Psoas muscle (tissue), 8 donors: Measurements from ENCODE around the gene SPDYC. TPM values are rescaled to one million over a fixed set of nuclear protein-coding genes. Genes with fewer than 3 reads are reported as not detected.
"Not testable (repeated sequence)": the region's sequence is repeated elsewhere in the genome, so short reads cannot be mapped to it uniquely, and the experiment has no call there.

Source experiments
- ATAC-seq, 4 donors: fragments of 200-7000 bp; cut with Tn5 transposase; one replicate each; pipeline ENCODE4 v1.9.1; 2020; ENCODE audit warnings: moderate library complexity in 3 of 4, mild to moderate bottlenecking in 2 of 4
- DNase-seq, 2 donors: peaks; one replicate each; pipeline ENCODE4 v3.0.0-alpha.2; 2020
- H3K27ac ChIP-seq: fragments of 200-600 bp; one replicate; pipeline ENCODE4 v1.8.0; 2022
- H3K27me3 ChIP-seq, 3 donors: fragments of 200-600 bp in 1 of 3; one replicate each; pipeline versions ENCODE4 v1.6.1 to v1.8.0; 2013 to 2022; ENCODE audit warnings: low read length in 2 of 3, mild to moderate bottlenecking in 2 of 3, moderate library complexity in 1 of 3; ENCODE audit not compliant: insufficient read depth in 3 of 3
- H3K36me3 ChIP-seq, 2 donors: fragments of 200-600 bp in 1 of 2; one replicate each; pipeline versions ENCODE4 v1.6.1 to v1.8.0; 2013 to 2022; ENCODE audit warnings: low read depth in 1 of 2, mild to moderate bottlenecking in 1 of 2, moderate library complexity in 1 of 2; ENCODE audit not compliant: insufficient read depth in 1 of 2
- H3K4me1 ChIP-seq: fragments of 200-600 bp; one replicate; pipeline ENCODE4 v1.8.0; 2022
- H3K4me3 ChIP-seq: fragments of 200-600 bp; one replicate; pipeline ENCODE4 v1.8.0; 2022; ENCODE audit warnings: mild to moderate bottlenecking
- H3K9me3 ChIP-seq: fragments of 200-600 bp; one replicate; pipeline ENCODE4 v1.8.0; 2022
- WGBS, 3 donors: extraction: QIAGEN DNeasy Blood & Tissue Kit; methylation state at CpG; one replicate each; pipeline versions ENCODE4 v1.1.6 to v1.1.7; 2013; 5-methylcytosine and 5-hydroxymethylcytosine counted together
- intact Hi-C, 2 donors: fragments of 100-400 bp; cut with DNase I; formaldehyde crosslinking; loops; one replicate each; pipeline versions ENCODE4 v1.11.0 to v1.14.2; 2022
- polyA plus RNA-seq, 3 donors: library from polyadenylated mRNA; stranded (reverse); fragments of 200-250 nt; gene quantifications; one replicate each; pipeline ENCODE4 v1.2.3, GENCODE V29; 2013
- total RNA-seq, 4 donors: library from RNA; stranded (reverse); fragmentation: NEBNext Ultra II Directional in 2 of 4; extraction: Animal tissue kit (Norgen Biotek cat#: 25700) in 2 of 4; gene quantifications; one replicate each; pipeline versions ENCODE4 v1.2.1 to v1.2.4, GENCODE V29; 2021 to 2023
- TF ChIP-seq, protein P1 (sequence below): fragments of 200-600 bp; IDR thresholded peaks from one replicate; pipeline ENCODE4 v1.8.0; 2022; ENCODE audit warnings: antibody characterized with exemption
- donor health status: healthy with polysubstance abuse.
- donor health status: DM: no; HTN: no; CAD: no; lungs with moderate emphysema.
- donor health status: Bipolar disorder and iron deficiency.
- donor health status: healthy.
- donor health status: DM: yes; HTN: yes; CAD: no.
- donor health status: DM: no; HTN: no; CAD: no.
- donor health status: DM: no; HTN: no; CAD: no.
- donor health status: DM: yes; HTN: yes; CAD: no.

The SPDYC gene
- total and polyA plus RNA-seq, 7 donors, result not detected

GRCh38 chr11:65141896-65142494 lies 28.0 kb upstream of the SPDYC start:
- no peaks in the 10 kb centered on the region for H3K9me3 ChIP-seq
- WGBS, 3 donors, result 50 to 85% (median 55%) methylated on average over 7 of the region's 7 CpGs
- H3K4me3 ChIP-seq, result peak overlapping the region; percentile 18
- intact Hi-C loops, result no loop called here
- peak in 3 of 4 donors; percentile 90 to 95 (median 91) for ATAC-seq
- peak overlapping the region; percentile 69 for H3K27ac ChIP-seq
- TF ChIP-seq, protein P1, sequence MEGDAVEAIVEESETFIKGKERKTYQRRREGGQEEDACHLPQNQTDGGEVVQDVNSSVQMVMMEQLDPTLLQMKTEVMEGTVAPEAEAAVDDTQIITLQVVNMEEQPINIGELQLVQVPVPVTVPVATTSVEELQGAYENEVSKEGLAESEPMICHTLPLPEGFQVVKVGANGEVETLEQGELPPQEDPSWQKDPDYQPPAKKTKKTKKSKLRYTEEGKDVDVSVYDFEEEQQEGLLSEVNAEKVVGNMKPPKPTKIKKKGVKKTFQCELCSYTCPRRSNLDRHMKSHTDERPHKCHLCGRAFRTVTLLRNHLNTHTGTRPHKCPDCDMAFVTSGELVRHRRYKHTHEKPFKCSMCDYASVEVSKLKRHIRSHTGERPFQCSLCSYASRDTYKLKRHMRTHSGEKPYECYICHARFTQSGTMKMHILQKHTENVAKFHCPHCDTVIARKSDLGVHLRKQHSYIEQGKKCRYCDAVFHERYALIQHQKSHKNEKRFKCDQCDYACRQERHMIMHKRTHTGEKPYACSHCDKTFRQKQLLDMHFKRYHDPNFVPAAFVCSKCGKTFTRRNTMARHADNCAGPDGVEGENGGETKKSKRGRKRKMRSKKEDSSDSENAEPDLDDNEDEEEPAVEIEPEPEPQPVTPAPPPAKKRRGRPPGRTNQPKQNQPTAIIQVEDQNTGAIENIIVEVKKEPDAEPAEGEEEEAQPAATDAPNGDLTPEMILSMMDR, result no peak
- peaks cover 4% of the 10 kb centered on the region for H3K4me1 ChIP-seq
- no peaks in the 10 kb centered on the region for H3K36me3 ChIP-seq
- H3K27me3 ChIP-seq, result no peaks in the 10 kb centered on the region
- DNase-seq, result no peak

- Histone ChIP-seq H3K9me3 (no peaks in the 10 kb centered on the region), H3K4me1 (peaks cover 16% of the 10 kb centered on the region), H3K27me3 (no peaks in the 10 kb centered on the region), H3K36me3 (no peaks in the 10 kb centered on the region), H3K4me3 (no peak overlapping the region), H3K27ac (no peak overlapping the region)
- WGBS, 3 donors, result 75 to 84% (median 76%) methylated on average over 2 of the region's 2 CpGs
- TF ChIP-seq, protein P1, result no peak
- intact Hi-C loops, result no loop called here
- ATAC-seq, result no peak
- DNase-seq, result no peak
Measured at GRCh38 chr11:65147352-65148075, 22.5 kb upstream of the SPDYC start.

- peaks cover 16% of the 10 kb centered on the region for H3K4me1 ChIP-seq
- intact Hi-C loops, result no loop called here
- ATAC-seq (no peak), DNase-seq (no peak)
- no peak overlapping the region for H3K4me3 ChIP-seq
- 83 to 91% (median 85%) methylated on average over 5 of the region's 5 CpGs for WGBS, 3 donors
- TF ChIP-seq, protein P1, result no peak
- no peaks in the 10 kb centered on the region for H3K9me3 ChIP-seq
- no peak overlapping the region for H3K27ac ChIP-seq
- H3K27me3 ChIP-seq, result no peaks in the 10 kb centered on the region
- no peaks in the 10 kb centered on the region for H3K36me3 ChIP-seq
Measured at GRCh38 chr11:65148657-65149056, 21.4 kb upstream of the SPDYC start.

DNA sequence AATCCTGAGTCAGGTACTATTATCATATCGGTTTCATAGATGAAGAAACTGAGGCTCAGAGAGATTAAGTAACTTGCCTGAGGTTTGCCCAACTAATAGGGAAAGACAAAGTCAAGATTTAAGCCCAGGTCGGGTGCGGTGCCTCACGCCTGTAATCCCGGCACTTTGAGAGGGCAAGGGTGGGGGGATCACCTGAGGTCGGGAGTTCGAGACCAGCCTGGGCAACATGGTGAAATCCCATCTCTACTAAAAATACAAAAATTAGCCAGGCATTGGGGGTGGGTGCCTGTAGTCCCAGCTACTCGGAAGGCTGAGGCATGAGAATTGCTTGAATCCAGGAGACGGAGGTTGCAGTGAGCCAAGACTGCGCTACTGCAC lies 19.9 kb upstream of the SPDYC start:
- H3K27me3 ChIP-seq, H3K9me3 ChIP-seq, H3K36me3 ChIP-seq, ATAC-seq, DNase-seq, intact Hi-C loops: not testable (repeated sequence)
- H3K4me3 ChIP-seq, result peak overlapping the region; percentile 38
- peak overlapping the region; percentile 89 for H3K27ac ChIP-seq
- WGBS, 3 donors, result 69 to 83% (median 75%) methylated on average over 10 of the region's 10 CpGs
- H3K4me1 ChIP-seq, result peaks cover 16% of the 10 kb centered on the region

DNA sequence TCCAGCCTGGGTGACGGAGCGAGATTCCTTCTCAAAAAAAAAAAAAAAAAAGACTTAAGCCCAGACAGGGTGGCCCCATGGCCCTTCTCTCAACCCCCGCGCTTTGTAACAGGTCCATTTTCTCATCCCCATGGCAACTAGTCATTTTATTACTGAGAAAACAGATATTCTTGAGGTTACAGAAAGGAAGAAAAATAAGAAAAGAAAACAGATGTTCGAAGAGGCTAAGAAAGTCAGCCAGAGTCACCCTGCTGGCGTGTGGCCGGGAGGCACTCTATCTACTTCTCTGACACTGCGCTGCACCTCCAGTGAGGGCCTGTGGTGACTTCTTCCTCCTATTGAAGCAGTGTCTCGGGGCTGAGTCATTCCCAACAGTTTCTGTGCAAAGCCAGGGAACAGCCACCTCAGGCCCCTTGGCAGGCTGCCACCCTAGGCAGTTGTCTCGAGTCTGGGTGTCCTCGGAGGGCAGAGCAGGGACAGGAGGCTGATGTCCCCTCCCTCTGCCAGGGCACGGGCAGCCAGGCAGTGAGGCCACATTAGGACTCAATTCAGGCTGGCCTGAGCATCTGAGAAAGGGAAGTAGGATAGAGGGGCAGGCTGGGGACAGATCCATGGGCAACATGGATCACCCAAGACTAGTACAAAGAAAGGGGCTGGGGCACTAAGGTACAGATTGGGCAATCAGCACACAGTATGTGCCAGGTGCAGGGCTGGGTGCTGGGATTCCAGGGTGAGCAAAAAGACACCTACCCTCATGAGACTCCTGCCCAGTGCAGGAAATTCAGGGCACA lies 19.3 kb upstream of the SPDYC start:
- Histone ChIP-seq H3K4me3 (peak overlapping the region; percentile 38), H3K4me1 (peaks cover 16% of the 10 kb centered on the region), H3K36me3 (no peaks in the 10 kb centered on the region), H3K27me3 (no peaks in the 10 kb centered on the region), H3K27ac (peak overlapping the region; percentile 89), H3K9me3 (no peaks in the 10 kb centered on the region)
- TF ChIP-seq, protein P1, result no peak
- ATAC-seq (peak; percentile 96 to 98 (median 96)), DNase-seq (peak; percentile 93 to 98)
- WGBS, 3 donors, result 22 to 32% (median 28%) methylated on average over 12 of the region's 12 CpGs
- intact Hi-C loops, result no loop called here
